H9 (cell line): ENCODE measurements around the gene FPR2. TPM values are rescaled to one million over a fixed set of nuclear protein-coding genes. Genes with fewer than 3 reads are reported as not detected.

Experiments used
- DNase-seq: peaks from one replicate; pipeline ENCODE4 v3.0.0-alpha.2; 2017
- H2AFZ ChIP-seq: one replicate; pipeline ENCODE4 v1.6.1; 2013; ENCODE audit warnings: mild to moderate bottlenecking, low read length, control low read depth, moderate library complexity
- H2AK5ac ChIP-seq: 2 replicates; pipeline ENCODE4 v1.6.1; 2013; ENCODE audit warnings: low read length, control low read depth, mixed read lengths; ENCODE audit not compliant: insufficient read length
- H2BK120ac ChIP-seq: one replicate; pipeline ENCODE4 v1.6.1; 2013; ENCODE audit warnings: low read depth, mild to moderate bottlenecking, low read length, control low read depth, inconsistent platforms; ENCODE audit not compliant: poor library complexity, severe bottlenecking
- H2BK12ac ChIP-seq: 2 replicates; pipeline ENCODE4 v1.6.1; 2013; ENCODE audit warnings: low read length, control low read depth, mixed read lengths, low read depth; ENCODE audit not compliant: insufficient read length
- H2BK15ac ChIP-seq: 2 replicates; pipeline ENCODE4 v1.6.1; 2013; ENCODE audit warnings: low read depth, low read length, control low read depth
- H2BK20ac ChIP-seq: one replicate; pipeline ENCODE4 v1.6.1; 2013; ENCODE audit warnings: low read depth, mild to moderate bottlenecking, low read length, control low read depth, inconsistent platforms; ENCODE audit not compliant: poor library complexity, severe bottlenecking
- H2BK5ac ChIP-seq: 2 replicates; pipeline ENCODE4 v1.6.1; 2013; ENCODE audit warnings: low read length, control low read depth, mixed read lengths; ENCODE audit not compliant: insufficient read length
- H3K14ac ChIP-seq: 2 replicates; pipeline ENCODE4 v1.6.1; 2013; ENCODE audit warnings: low read length, control low read depth; ENCODE audit not compliant: insufficient read depth
- H3K18ac ChIP-seq: 2 replicates; pipeline ENCODE4 v1.6.1; 2013; ENCODE audit warnings: low read depth, mild to moderate bottlenecking, mixed read lengths, low read length, control low read depth; ENCODE audit not compliant: insufficient read length
- H3K23ac ChIP-seq: 2 replicates; pipeline ENCODE4 v1.6.1; 2013; ENCODE audit warnings: low read length, control low read depth, mixed read lengths, low read depth; ENCODE audit not compliant: insufficient read length
- H3K23me2 ChIP-seq: 2 replicates; pipeline ENCODE4 v1.6.1; 2013; ENCODE audit warnings: low read depth, mild to moderate bottlenecking, mixed read lengths, low read length, control low read depth; ENCODE audit not compliant: insufficient read length, poor library complexity, severe bottlenecking
- H3K27ac ChIP-seq: 2 replicates; pipeline ENCODE4 v1.5.1; 2013; ENCODE audit warnings: low read length, control low read depth, mixed read lengths, low read depth; ENCODE audit not compliant: insufficient read length
- H3K27me3 ChIP-seq: 2 replicates; pipeline ENCODE4 v1.6.1; 2013; ENCODE audit warnings: low read length, control low read depth, inconsistent platforms; ENCODE audit not compliant: insufficient read depth
- H3K4ac ChIP-seq: 2 replicates; pipeline ENCODE4 v1.6.1; 2013; ENCODE audit warnings: low read depth, mild to moderate bottlenecking, control low read depth, inconsistent platforms, low read length, moderate library complexity
- H3K4me1 ChIP-seq: 2 replicates; pipeline ENCODE4 v1.6.1; 2013; ENCODE audit warnings: low read length, control low read depth, inconsistent platforms; ENCODE audit not compliant: insufficient read depth
- H3K4me2 ChIP-seq: 2 replicates; pipeline ENCODE4 v1.6.1; 2013; ENCODE audit warnings: low read length, control low read depth, mixed read lengths; ENCODE audit not compliant: insufficient read length, insufficient read depth
- H3K56ac ChIP-seq: 2 replicates; pipeline ENCODE4 v1.6.1; 2013; ENCODE audit warnings: low read depth, mild to moderate bottlenecking, mixed read lengths, low read length, control low read depth; ENCODE audit not compliant: insufficient read length
- H3K79me1 ChIP-seq: 2 replicates; pipeline ENCODE4 v1.6.1; 2013; ENCODE audit warnings: low read depth, mild to moderate bottlenecking, moderate library complexity, low read length, control low read depth, inconsistent platforms; ENCODE audit not compliant: insufficient read depth, poor library complexity, severe bottlenecking
- H3K79me2 ChIP-seq: 2 replicates; pipeline ENCODE4 v1.6.1; 2013; ENCODE audit warnings: low read length, control low read depth, inconsistent platforms; ENCODE audit not compliant: insufficient read depth
- H3K9ac ChIP-seq: 2 replicates; pipeline ENCODE4 v1.6.1; 2013; ENCODE audit warnings: low read length, control low read depth, mixed read lengths; ENCODE audit not compliant: insufficient read length; ENCODE audit errors: extremely low read depth
- H3K9me3 ChIP-seq: one replicate; pipeline ENCODE4 v1.6.1; 2013; ENCODE audit warnings: low read depth, low read length, inconsistent platforms; ENCODE audit not compliant: control insufficient read depth
- H3T11ph ChIP-seq: one replicate; pipeline ENCODE4 v1.6.1; 2013; ENCODE audit warnings: mild to moderate bottlenecking, low read length, control low read depth, inconsistent platforms
- H4K20me1 ChIP-seq: one replicate; pipeline ENCODE4 v1.6.1; 2013; ENCODE audit not compliant: control insufficient read depth, insufficient read length, insufficient read depth
- H4K5ac ChIP-seq: 2 replicates; pipeline ENCODE4 v1.6.1; 2013; ENCODE audit warnings: low read depth, mild to moderate bottlenecking, mixed read lengths, low read length, control low read depth; ENCODE audit not compliant: insufficient read length
- H4K8ac ChIP-seq: replicated peaks from 2 replicates; pipeline ENCODE4 v1.6.1; 2013; ENCODE audit warnings: low read length, control low read depth, mixed read lengths, low read depth; ENCODE audit not compliant: insufficient read length
- H4K91ac ChIP-seq: 2 replicates; pipeline ENCODE4 v1.6.1; 2013; ENCODE audit warnings: low read depth, mild to moderate bottlenecking, moderate library complexity, mixed read lengths, low read length, control low read depth; ENCODE audit not compliant: insufficient read length
- H3K27ac Mint-ChIP-seq, 3 experiments: 2 replicates in 2 of 3; 3 replicates in 1 of 3; pipeline ENCODE4 v1.8.0; 2020 to 2021; ENCODE audit warnings: mixed read lengths in 3 of 3, mild to moderate bottlenecking in 1 of 3, moderate library complexity in 1 of 3
- H3K27me3 Mint-ChIP-seq: 2 replicates; pipeline ENCODE4 v1.8.0; 2021; ENCODE audit warnings: low read depth, mild to moderate bottlenecking, moderate library complexity, mixed read lengths
- H3K36me3 Mint-ChIP-seq, 3 experiments: 2 replicates in 2 of 3; 3 replicates in 1 of 3; pipeline ENCODE4 v1.8.0; 2020 to 2021; ENCODE audit warnings: low read depth in 3 of 3, mixed read lengths in 3 of 3; ENCODE audit not compliant: insufficient read depth in 1 of 3
- H3K4me1 Mint-ChIP-seq, 2 experiments: 2 replicates each; pipeline ENCODE4 v1.8.0; 2020; ENCODE audit warnings: mixed read lengths in 2 of 2
- H3K4me3 Mint-ChIP-seq, 2 experiments: 2 replicates in 1 of 2; 3 replicates in 1 of 2; pipeline ENCODE4 v1.8.0; 2020 to 2021; ENCODE audit warnings: mild to moderate bottlenecking in 2 of 2, mixed read lengths in 2 of 2, moderate library complexity in 1 of 2
- H3K9me3 Mint-ChIP-seq, 2 experiments: 2 replicates in 1 of 2; 3 replicates in 1 of 2; pipeline ENCODE4 v1.8.0; 2020; ENCODE audit warnings: mild to moderate bottlenecking in 2 of 2, mixed read lengths in 2 of 2, moderate library complexity in 1 of 2
- CTCF ChIP-seq: fragments of 200-600 bp; sonication (generic); conservative IDR thresholded peaks from 3 replicates; pipeline ENCODE4 v1.8.0; 2021; ENCODE audit warnings: antibody characterized with exemption, mild to moderate bottlenecking
- WGBS: extraction: QIAGEN DNeasy Blood & Tissue Kit; methylation state at CpG from one replicate; pipeline ENCODE4 v1.1.7; 2013; ENCODE audit warnings: missing lambda C conversion rate, low lambda C conversion rate, mixed read lengths; ENCODE audit not compliant: insufficient read length; ENCODE audit errors: extremely low coverage; 5-methylcytosine and 5-hydroxymethylcytosine counted together
- total RNA-seq: library from RNA; stranded (reverse); gene quantifications from 2 replicates; pipeline ENCODE4 v1.2.1, GENCODE V29; 2021

FPR2 gene
- total RNA-seq, 1 experiment from 2014 or later: not detected

- no peak within 1 kb of the TSS for H3K27ac Mint-ChIP-seq
- DNase-seq: no peak
- Histone ChIP-seq H3K9me3 (no peaks in the 10 kb centered on the region), H2AK5ac (no peak within 1 kb of the TSS), H4K5ac (no peak within 1 kb of the TSS), H3K4ac (no peak within 1 kb of the TSS), H2BK5ac (no peak within 1 kb of the TSS), H2BK15ac (no peak within 1 kb of the TSS), H3K23ac (no peak within 1 kb of the TSS), H3K23me2 (no peaks in the 10 kb centered on the region), H4K20me1 (no peaks in the 10 kb centered on the region), H3K79me2 (no peaks in the 10 kb centered on the region), H2BK120ac (no peak within 1 kb of the TSS), H2AFZ (no peak within 1 kb of the TSS), H3K14ac (no peak within 1 kb of the TSS), H3K18ac (no peak within 1 kb of the TSS), H4K8ac (no peak within 1 kb of the TSS), H3K4me1 (no peaks in the 10 kb centered on the region), H3K4me2 (no peak within 1 kb of the TSS), H3K79me1 (no peaks in the 10 kb centered on the region), H3K27ac (no peak within 1 kb of the TSS), H3T11ph (no peak within 1 kb of the TSS), H3K27me3 (no peaks in the 10 kb centered on the region), H2BK20ac (no peak within 1 kb of the TSS), H2BK12ac (no peak within 1 kb of the TSS), H3K9ac (no peak within 1 kb of the TSS), H3K56ac (no peak within 1 kb of the TSS), H4K91ac (no peak within 1 kb of the TSS)
- H3K4me3 Mint-ChIP-seq: no peak within 1 kb of the TSS
- WGBS: no CpG with 5 or more reads among the region's 2 CpGs
- peaks cover 82 to 86% of the 10 kb centered on the region in 2 experiments for H3K9me3 Mint-ChIP-seq
- no peak for TF ChIP-seq CTCF
- no peaks in the 10 kb centered on the region for H3K4me1 Mint-ChIP-seq
- peaks cover 10% of the 10 kb centered on the region for H3K27me3 Mint-ChIP-seq
- H3K36me3 Mint-ChIP-seq: peaks cover 0 to 15% (median 6%) of the 10 kb centered on the region in 3 experiments; a peak in 3 of 7 replicates
Observed at GRCh38 chr19:51794885-51795490, 34.0 kb downstream of the FPR2 start, which contains the start of gene FPR3. TSS of gene FPR3 (plus strand) at chr19:51795157. CDS start at chr19:51823749, 28,592 bp downstream.
